HepG2 (cell line): ENCODE data around the gene NTM. TPM values are rescaled to one million over a fixed set of nuclear protein-coding genes. Genes with fewer than 3 reads are reported as not detected.

Experiments used
- DNMT1 ChIP-seq: sonication (generic); formaldehyde crosslinking; IDR thresholded peaks from 2 replicates; pipeline ENCODE4 v1.5.1; 2020; ENCODE audit warnings: mild to moderate bottlenecking, missing genetic modification reagents
- GTF3A ChIP-seq: sonication (generic); formaldehyde crosslinking; conservative IDR thresholded peaks from 2 replicates; pipeline ENCODE4 v1.4.0; 2020; ENCODE audit warnings: mild to moderate bottlenecking, missing genetic modification reagents
- NCOR1 ChIP-seq: fragments of 200-600 bp; sonication (generic); IDR thresholded peaks from 2 replicates; pipeline ENCODE4 v1.7.0; 2017; ENCODE audit warnings: antibody characterized with exemption, low read length, borderline replicate concordance
- NFYC ChIP-seq: IDR thresholded peaks from 2 replicates; pipeline ENCODE4 v1.6.1; 2016; ENCODE audit warnings: missing genetic modification reagents, missing compliant biosample characterization
- SNAPC4 ChIP-seq: sonication (generic); formaldehyde crosslinking; IDR thresholded peaks from 2 replicates; pipeline ENCODE4 v1.4.0; 2020; ENCODE audit warnings: mild to moderate bottlenecking, missing genetic modification reagents
- ZBTB33 ChIP-seq: sonication (generic); formaldehyde crosslinking; IDR thresholded peaks from 2 replicates; pipeline ENCODE4 v1.4.0; 2020; ENCODE audit warnings: missing genetic modification reagents
- ZNF280D ChIP-seq: sonication (generic); formaldehyde crosslinking; IDR thresholded peaks from 2 replicates; pipeline ENCODE4 v1.5.1; 2020; ENCODE audit warnings: mild to moderate bottlenecking, missing genetic modification reagents
- ZNF326 ChIP-seq: sonication (generic); formaldehyde crosslinking; IDR thresholded peaks from 2 replicates; pipeline ENCODE4 v1.4.0; 2020; ENCODE audit warnings: missing genetic modification reagents, borderline replicate concordance
- ZNF572 ChIP-seq: sonication (generic); formaldehyde crosslinking; IDR thresholded peaks from 2 replicates; pipeline ENCODE4 v1.5.1; 2020; ENCODE audit warnings: mild to moderate bottlenecking, missing genetic modification reagents
- polyA plus RNA-seq, 8 experiments: library from polyadenylated mRNA; depleted of rRNA in 3 of 8; stranded (reverse) in 7 of 8; unstranded in 1 of 8; fragments of >200 nt; fragmentation: Illumina TruSeq in 4 of 8; extraction: Trizol in 4 of 8; gene quantifications; 2 replicates each; pipeline versions ENCODE4 v1.2.1 to v1.2.3, GENCODE V29; 2011 to 2016; ENCODE audit warnings: low read depth in 4 of 8, missing spikeins in 1 of 8, mixed read lengths in 1 of 8; ENCODE audit not compliant: insufficient read depth in 1 of 8
- total RNA-seq, 5 experiments: library from RNA; depleted of rRNA; stranded (reverse); fragments of >200 nt; fragmentation: Illumina TruSeq; extraction: Trizol; gene quantifications; 2 replicates each; pipeline ENCODE4 v1.2.3, GENCODE V29; 2016; ENCODE audit warnings: low read depth in 1 of 5

Gene NTM
- total and polyA plus RNA-seq, 2 of the 13 experiments (the other 11 are each of a cell fraction or from before 2014, with no cell fraction given): not detected

- TF ChIP-seq GTF3A (CRISPR knock-in tag): no peak
- no peak for TF ChIP-seq ZBTB33
- TF ChIP-seq ZNF572: no peak
- no peak for TF ChIP-seq NCOR1
- TF ChIP-seq ZNF280D: no peak
- TF ChIP-seq DNMT1 (CRISPR knock-in tag): no peak
- TF ChIP-seq NFYC: no peak
- TF ChIP-seq SNAPC4 (CRISPR knock-in tag): no peak
- no peak for TF ChIP-seq ZNF326 (CRISPR knock-in tag)
These were observed 41.6 kb downstream of the NTM start (continued) for GRCh38 chr11:131412061-131412460.
